H1 (cell line): ENCODE measurements around the gene TNFSF12. TPM values are rescaled to one million over a fixed set of nuclear protein-coding genes. Genes with fewer than 3 reads are reported as not detected.

Source experiments
- CTCF ChIA-PET: fragments of 300-600 bp; sonication (Branson Sonifier 250); formaldehyde crosslinking; loops from one replicate; lab custom pipeline; 2021; ENCODE audit not compliant: partially characterized antibody; lab: Charles Lee
- POLR2A ChIA-PET: fragments of 300-600 bp; sonication (Branson Sonifier 250); formaldehyde crosslinking; loops from one replicate; lab custom pipeline; 2021; ENCODE audit warnings: inconsistent platforms; ENCODE audit not compliant: partially characterized antibody; lab: Charles Lee
- DNase-seq, 2 experiments: peaks; one replicate each; pipeline versions ENCODE4 v3.0.0 to v3.0.0-alpha.2; 2010 to 2022; ENCODE audit warnings: low spot score in 2 of 2, low read depth in 1 of 2, mixed read lengths in 1 of 2
- FAIRE-seq: peaks from 2 replicates; lab custom pipeline; 2011; peaks lifted over from hg19 to GRCh38; lab: Jason Lieb, UNC
- H2AFZ ChIP-seq: 2 replicates; pipeline ENCODE4 v1.8.1; 2012; ENCODE audit warnings: low read length, inconsistent platforms
- H2AK5ac ChIP-seq: 2 replicates; pipeline ENCODE4 v1.6.1; 2013; ENCODE audit warnings: low read depth, low read length
- H2BK120ac ChIP-seq: replicated peaks from 2 replicates; pipeline ENCODE3; 2013; ENCODE audit warnings: low read depth, low read length, inconsistent platforms
- H2BK12ac ChIP-seq: 2 replicates; pipeline ENCODE4 v1.6.1; 2013; ENCODE audit warnings: low read depth, low read length
- H2BK15ac ChIP-seq: 2 replicates; pipeline ENCODE4 v1.6.1; 2013; ENCODE audit warnings: low read length
- H2BK20ac ChIP-seq: 2 replicates; pipeline ENCODE4 v1.6.1; 2013; ENCODE audit warnings: low read length
- H2BK5ac ChIP-seq: 2 replicates; pipeline ENCODE4 v1.6.1; 2013; ENCODE audit warnings: low read depth, low read length
- H3K14ac ChIP-seq: 2 replicates; pipeline ENCODE4 v1.6.1; 2013; ENCODE audit warnings: inconsistent platforms; ENCODE audit not compliant: insufficient read length
- H3K18ac ChIP-seq: 2 replicates; pipeline ENCODE4 v1.6.1; 2013; ENCODE audit warnings: low read length; ENCODE audit errors: extremely low read depth
- H3K23ac ChIP-seq: 2 replicates; pipeline ENCODE4 v1.6.1; 2013; ENCODE audit warnings: inconsistent platforms; ENCODE audit not compliant: insufficient read length
- H3K23me2 ChIP-seq: 2 replicates; pipeline ENCODE4 v1.6.1; 2013; ENCODE audit warnings: low read depth, low read length
- H3K27ac ChIP-seq: 2 replicates; pipeline ENCODE4 v1.6.1; 2011; ENCODE audit warnings: low read depth, low read length, inconsistent platforms
- H3K27me3 ChIP-seq, 4 experiments: replicated peaks in 1 of 4; 1 replicate in 1 of 4; 2 replicates in 3 of 4; pipeline versions ENCODE4 v1.6.1 to v1.8.1; 2011 to 2013; ENCODE audit warnings: low read length in 3 of 4, mild to moderate bottlenecking in 3 of 4, inconsistent platforms in 2 of 4, mixed read lengths in 2 of 4, moderate library complexity in 1 of 4; ENCODE audit not compliant: control insufficient read depth in 3 of 4, insufficient read depth in 3 of 4; ENCODE audit errors: extremely low read depth in 1 of 4
- H3K36me3 ChIP-seq, 4 experiments: 2 replicates each; pipeline versions ENCODE4 v1.6.1 to v1.8.1; 2011 to 2013; ENCODE audit warnings: mild to moderate bottlenecking in 4 of 4, low read length in 3 of 4, moderate library complexity in 2 of 4, control low read depth in 1 of 4, inconsistent platforms in 1 of 4; ENCODE audit not compliant: insufficient read depth in 4 of 4, control insufficient read depth in 2 of 4
- H3K4ac ChIP-seq: replicated peaks from 2 replicates; pipeline ENCODE3; 2013; ENCODE audit warnings: low read length, low read depth, mixed read lengths, inconsistent platforms; ENCODE audit not compliant: insufficient read length
- H3K4me1 ChIP-seq, 4 experiments: replicated peaks in 1 of 4; 1 replicate in 1 of 4; 2 replicates in 3 of 4; pipeline versions ENCODE4 v1.6.1 to v1.8.1; 2011 to 2013; ENCODE audit warnings: low read length in 3 of 4, inconsistent platforms in 2 of 4, mixed read lengths in 1 of 4; ENCODE audit not compliant: insufficient read depth in 4 of 4, control insufficient read depth in 3 of 4
- H3K4me2 ChIP-seq, 2 experiments: 2 replicates each; pipeline versions ENCODE4 v1.6.1 to v1.8.1; 2011 to 2013; ENCODE audit warnings: low read depth in 2 of 2, low read length in 2 of 2, control low read depth in 1 of 2, inconsistent platforms in 1 of 2, mild to moderate bottlenecking in 1 of 2; ENCODE audit not compliant: insufficient read depth in 1 of 2
- H3K4me3 ChIP-seq, 4 experiments: fragments of 200-600, 300-600 bp in 1 of 4; sonication (generic), shearing (Covaris generic), sonication (Bioruptor Twin) in 1 of 4; 2 replicates each; pipeline versions ENCODE4 v1.5.1 to v1.8.1; 2011 to 2016; ENCODE audit warnings: low read length in 4 of 4, low read depth in 3 of 4, control low read depth in 2 of 4, inconsistent platforms in 2 of 4, mild to moderate bottlenecking in 2 of 4, mixed read lengths in 1 of 4, moderate library complexity in 1 of 4; ENCODE audit not compliant: insufficient read depth in 2 of 4; ENCODE audit errors: extremely low read depth in 1 of 4
- H3K56ac ChIP-seq: replicated peaks from 2 replicates; pipeline ENCODE3; 2013; ENCODE audit warnings: low read depth, mild to moderate bottlenecking, mixed read lengths, low read length, inconsistent platforms; ENCODE audit not compliant: insufficient read length
- H3K79me1 ChIP-seq: 2 replicates; pipeline ENCODE4 v1.6.1; 2013; ENCODE audit warnings: low read depth, low read length, control low read depth
- H3K79me2 ChIP-seq, 2 experiments: 2 replicates each; pipeline versions ENCODE4 v1.6.1 to v1.8.1; 2012 to 2013; ENCODE audit warnings: low read length in 2 of 2, mild to moderate bottlenecking in 2 of 2, inconsistent platforms in 1 of 2; ENCODE audit not compliant: insufficient read depth in 2 of 2, control insufficient read depth in 1 of 2
- H3K9ac ChIP-seq, 4 experiments: replicated peaks in 1 of 4; 1 replicate in 1 of 4; 2 replicates in 3 of 4; pipeline versions ENCODE4 v1.6.1 to v1.8.1; 2011 to 2013; ENCODE audit warnings: low read depth in 3 of 4, low read length in 3 of 4, control low read depth in 2 of 4, mild to moderate bottlenecking in 2 of 4, moderate library complexity in 2 of 4, inconsistent platforms in 1 of 4; ENCODE audit errors: extremely low read depth in 1 of 4
- H3K9me3 ChIP-seq, 2 experiments: 2 replicates each; pipeline versions ENCODE4 v1.6.1 to v1.8.1; 2012 to 2013; ENCODE audit warnings: mild to moderate bottlenecking in 2 of 2, moderate library complexity in 2 of 2, control low read depth in 1 of 2, inconsistent platforms in 1 of 2, low read depth in 1 of 2, low read length in 1 of 2, mixed read lengths in 1 of 2; ENCODE audit not compliant: insufficient read depth in 2 of 2
- H4K20me1 ChIP-seq, 2 experiments: replicated peaks in 1 of 2; 2 replicates each; pipeline versions ENCODE3 to v1.8.1; 2011 to 2013; ENCODE audit warnings: inconsistent platforms in 2 of 2, low read length in 2 of 2, mild to moderate bottlenecking in 1 of 2; ENCODE audit not compliant: insufficient read depth in 2 of 2, control insufficient read depth in 1 of 2
- H4K5ac ChIP-seq: 2 replicates; pipeline ENCODE4 v1.6.1; 2013; ENCODE audit warnings: low read length, low read depth, mixed read lengths, inconsistent platforms; ENCODE audit not compliant: insufficient read length
- H4K8ac ChIP-seq: 2 replicates; pipeline ENCODE4 v1.8.0; 2013; ENCODE audit warnings: mild to moderate bottlenecking, moderate library complexity, low read length, inconsistent platforms; ENCODE audit not compliant: insufficient read depth; ENCODE audit errors: extremely low read depth
- H4K91ac ChIP-seq: replicated peaks from 2 replicates; pipeline ENCODE3; 2013; ENCODE audit warnings: low read length, mixed read lengths, inconsistent platforms; ENCODE audit not compliant: insufficient read length
- ASH2L ChIP-seq: fragments of 200-600, 300-600 bp; sonication (generic); IDR thresholded peaks from one replicate; pipeline ENCODE4 v1.7.1; 2017; ENCODE audit warnings: low read length
- BACH1 ChIP-seq: IDR thresholded peaks from 2 replicates; pipeline ENCODE4 v1.6.1; 2012; ENCODE audit warnings: low read length, improper control_type of control experiment
- CBX5 ChIP-seq: fragments of 300-800, 300-1000 bp; sonication (generic); IDR thresholded peaks from 2 replicates; pipeline ENCODE4 v1.7.1; 2016; ENCODE audit warnings: antibody characterized with exemption, low read length, low read depth
- CREB1 ChIP-seq: IDR thresholded peaks from 2 replicates; pipeline ENCODE4 v1.6.1; 2012; ENCODE audit warnings: inconsistent platforms
- JUN ChIP-seq: IDR thresholded peaks from 2 replicates; pipeline ENCODE4 v1.6.1; 2011; ENCODE audit warnings: low read depth, mild to moderate bottlenecking, improper control_type of control experiment, low read length
- NRF1 ChIP-seq: IDR thresholded peaks from 2 replicates; pipeline ENCODE4 v1.6.1; 2011; ENCODE audit warnings: mild to moderate bottlenecking, low read depth, low read length, improper control_type of control experiment
- PHF8 ChIP-seq: fragments of 200-600 bp; sonication (generic); conservative IDR thresholded peaks from 2 replicates; pipeline ENCODE4 v1.7.1; 2012; ENCODE audit warnings: low read depth, mild to moderate bottlenecking, inconsistent platforms, low read length, moderate library complexity
- POLR2A ChIP-seq, 2 experiments: IDR thresholded peaks; 1 replicate in 1 of 2; 2 replicates in 1 of 2; pipeline ENCODE4 v1.6.1; 2011; ENCODE audit warnings: low read depth in 2 of 2, low read length in 2 of 2, mild to moderate bottlenecking in 2 of 2; ENCODE audit errors: control extremely low read depth in 1 of 2
- POU5F1 ChIP-seq: IDR thresholded peaks from 2 replicates; pipeline ENCODE4 v1.6.1; 2011; ENCODE audit warnings: low read depth, mild to moderate bottlenecking, low read length, moderate library complexity
- RAD21 ChIP-seq, 2 experiments: IDR thresholded peaks in 1 of 2; conservative IDR thresholded peaks in 1 of 2; 2 replicates each; pipeline ENCODE4 v1.6.1; 2011; ENCODE audit warnings: low read depth in 2 of 2, low read length in 2 of 2, improper control_type of control experiment in 1 of 2, inconsistent platforms in 1 of 2, mild to moderate bottlenecking in 1 of 2, moderate library complexity in 1 of 2
- SIN3A ChIP-seq, 2 experiments: IDR thresholded peaks in 1 of 2; conservative IDR thresholded peaks in 1 of 2; 2 replicates each; pipeline ENCODE4 v1.6.1; 2011 to 2012; ENCODE audit warnings: low read length in 2 of 2, improper control_type of control experiment in 1 of 2, low read depth in 1 of 2, mild to moderate bottlenecking in 1 of 2
- SP2 ChIP-seq: IDR thresholded peaks from 2 replicates; pipeline ENCODE4 v1.6.1; 2012; ENCODE audit warnings: mild to moderate bottlenecking, low read length, inconsistent platforms
- WGBS, 2 experiments: shearing (Covaris generic) in 1 of 2; methylation state at CpG; one replicate each; pipeline versions ENCODE4 v1.1.6 to v1.1.7; 2013 to 2015; ENCODE audit warnings: low lambda C conversion rate in 2 of 2, mixed read lengths in 2 of 2, inconsistent platforms in 1 of 2, low coverage in 1 of 2, missing lambda C conversion rate in 1 of 2; ENCODE audit not compliant: insufficient replicate concordance in 2 of 2, insufficient coverage in 1 of 2, insufficient read length in 1 of 2; ENCODE audit errors: extremely low coverage in 1 of 2, missing lambda C conversion rate in 1 of 2; 5-methylcytosine and 5-hydroxymethylcytosine counted together
- polyA plus RNA-seq, 7 experiments: library from polyadenylated mRNA; depleted of rRNA in 3 of 7; stranded (reverse) in 5 of 7; unstranded in 2 of 7; fragments of >200 nt in 5 of 7; fragments of 200-250 nt in 2 of 7; gene quantifications; 1 replicate in 5 of 7; 2 replicates in 1 of 7; 4 replicates in 1 of 7; pipeline versions ENCODE4 v1.2.1 to v1.2.3, GENCODE V29; 2011 to 2013; ENCODE audit warnings: missing spikeins in 2 of 7, mixed read lengths in 2 of 7
- total RNA-seq: library from RNA; stranded (reverse); fragmentation: NEBNext Ultra II Directional; extraction: Animal tissue kit (Norgen Biotek cat#: 25700); gene quantifications from 2 replicates; pipeline ENCODE4 v1.2.1, GENCODE V29; 2021

Gene TNFSF12
- total and polyA plus RNA-seq, 2 of the 8 experiments (the other 6 are each of a cell fraction or from before 2014, with no cell fraction given), result 7.2 to 9.6 TPM

- peaks cover 24 to 32% of the 10 kb centered on the region in 2 experiments for H4K20me1 ChIP-seq
- H3K23ac ChIP-seq, result no peak overlapping the region
- H3K18ac ChIP-seq, result peak overlapping the region; percentile 94
- H3K23me2 ChIP-seq, result peaks cover 4% of the 10 kb centered on the region
- peak overlapping the region; percentile 98 for H3K4ac ChIP-seq
- DNase-seq, result peak; percentile 100
- peak overlapping the region; percentile 98; the same call in 1 of the 2 replicates for H4K8ac ChIP-seq
- ChIA-PET CTCF (interaction anchor here (0.5 to 4.5 kb wide), 6 partner anchors 12 to 671 kb away, joined by 3 to 33 read pairs (median 3); partner anchors contain the start of gene SENP3), POLR2A (interaction anchor here (0.8 to 37.5 kb wide), 25 partner anchors 9 to 321 kb away, joined by 3 to 1144 read pairs (median 4); partner anchors contain the start of genes ATP1B2, CD68, CTDNEP1 and MPDU1)
- H2AK5ac ChIP-seq, result peak overlapping the region; percentile 98; the same call in 1 of the 2 replicates
- H2BK15ac ChIP-seq, result no peak overlapping the region
- H2BK120ac ChIP-seq, result no peak overlapping the region
- H2BK12ac ChIP-seq, result no peak overlapping the region
- peak overlapping the region; percentile 71 to 97 for H3K4me2 ChIP-seq
- no peak for FAIRE-seq
- no peaks in the 10 kb centered on the region for H3K9me3 ChIP-seq
- peaks cover 4 to 10% (median 7%) of the 10 kb centered on the region in 4 experiments for H3K4me1 ChIP-seq
- H2BK20ac ChIP-seq, result no peak overlapping the region
- peak overlapping the region; percentile 99 for H3K27ac ChIP-seq
- 2% methylated on average over 51 of the region's 73 CpGs; no CpG with 5 or more reads in 1 of the 2 experiments for WGBS, 2 experiments
- peak overlapping the region; percentile 77 for H4K5ac ChIP-seq
- H3K79me1 ChIP-seq, result peaks cover 6% of the 10 kb centered on the region
- peak overlapping the region; percentile 98 for H2BK5ac ChIP-seq
- no peak overlapping the region for H2AFZ ChIP-seq
- H3K56ac ChIP-seq, result peak overlapping the region; percentile 83
- H3K4me3 ChIP-seq, result peak overlapping the region; percentile 97 to 99 (median 98)
- H3K36me3 ChIP-seq, result peaks cover 47 to 68% (median 63%) of the 10 kb centered on the region in 4 experiments
- H3K9ac ChIP-seq, result peak overlapping the region; percentile 98 to 100 (median 99)
- H4K91ac ChIP-seq, result peak overlapping the region; percentile 98
- H3K14ac ChIP-seq, result no peak overlapping the region
- peaks cover 23 to 39% of the 10 kb centered on the region in 2 experiments for H3K79me2 ChIP-seq
- no peaks in the 10 kb centered on the region for H3K27me3 ChIP-seq
- TF ChIP-seq CREB1 (peak; percentile 95), ASH2L (peak; percentile 44), SP2 (peak; percentile 96), SIN3A (conservative IDR thresholded peaks at IDR 0.05 in 1 of 2, IDR thresholded peaks at IDR 0.05 in 1 of 2; ENCODE audit: low read depth in 1 of 2, low read length in 2 of 2) (peak in 1 of 2 experiments; percentile 65; a peak in 1 of 4 replicates), CBX5 (no peak), BACH1 (no peak), NRF1 (no peak; the same call in 1 of the 2 replicates), RAD21 (IDR thresholded peaks at IDR 0.05 in 1 of 2, conservative IDR thresholded peaks at IDR 0.05 in 1 of 2; ENCODE audit: low read depth in 2 of 2, low read length in 2 of 2) (no peak), POU5F1 (no peak), JUN (no peak), POLR2A (IDR thresholded peaks at IDR 0.05; ENCODE audit: control extremely low read depth in 1 of 2, low read depth in 2 of 2, low read length in 2 of 2) (peak; percentile 96 to 98), PHF8 (peak; percentile 96)
Measured at GRCh38 chr17:7572588-7573323, 23.9 kb downstream of the TNFSF12 start.
